ENCODE measurements around the gene ENGASE. TPM values are rescaled to one million over a fixed set of nuclear protein-coding genes. Genes with fewer than 3 reads are reported as not detected.
A peak's percentile ranks its signal among the peaks of the same experiment; 100 is the strongest.
"Not testable (repeated sequence)": the region's sequence is repeated elsewhere in the genome, so short reads cannot be mapped to it uniquely, and the experiment has no call there.

Gene ENGASE
- 10 to 100 TPM in 3 of 4 donors, 1 to 10 TPM in 1; 7.4 to 38.7 (median 21.5) TPM for polyA plus RNA-seq (ENCODE audit: insufficient read length in 4 of 4)

GRCh38 chr17:79074649-79075445 is at the start of gene ENGASE:
ENGASE (plus strand) TSS chr17:79074824; CDS start chr17:79074945, 121 bp downstream.
- DNase-seq (ENCODE audit: low read depth in 4 of 4, low spot score in 3 of 4): peak; percentile 72 to 88 (median 82)

DNA sequence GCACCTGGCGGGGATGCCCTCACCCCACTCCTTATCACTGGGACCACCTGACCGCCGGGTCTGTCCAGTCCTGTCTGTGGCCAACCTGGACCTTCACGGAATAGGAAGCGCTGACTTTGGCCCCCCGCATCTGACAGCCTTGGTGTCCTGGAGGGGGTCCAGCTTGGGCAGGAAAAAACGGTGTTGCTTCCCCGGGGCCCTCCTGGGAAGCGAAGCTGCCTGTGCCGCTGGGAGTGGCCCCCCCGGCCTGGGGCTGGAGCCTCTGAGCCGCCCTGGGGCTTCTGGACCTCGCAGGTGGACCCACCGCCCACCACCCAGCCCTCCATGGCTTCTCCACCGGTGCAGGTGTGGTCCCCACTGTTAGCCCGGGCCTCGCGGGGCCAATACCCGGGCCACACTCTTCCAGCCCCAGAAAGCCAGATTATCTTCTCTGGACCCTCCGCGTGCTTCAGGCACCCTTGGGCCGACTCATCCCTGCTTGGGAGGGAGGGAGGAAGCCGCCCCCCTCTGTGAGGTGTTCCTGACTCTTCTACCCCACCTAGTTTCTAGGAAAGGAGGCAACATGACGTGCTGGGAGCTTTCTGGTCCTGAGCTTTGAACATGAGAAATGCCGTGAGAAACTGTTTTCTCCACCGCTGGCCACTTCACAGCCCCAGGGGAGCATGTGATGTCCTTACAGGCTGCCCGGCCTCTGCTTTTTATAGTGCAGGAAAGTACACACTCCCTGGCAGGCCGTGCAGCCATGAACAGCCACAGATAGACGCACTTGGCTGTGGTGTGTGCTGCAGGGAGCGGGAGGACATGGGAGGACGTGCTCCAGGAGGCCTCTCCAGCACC is 49.5 kb upstream of the ENGASE start:
- no peak for DNase-seq (ENCODE audit: low read depth in 4 of 4, low spot score in 3 of 4)

GRCh38 chr17:79026376-79027273 is 48.0 kb upstream of the ENGASE start:
- no peak for DNase-seq (ENCODE audit: low read depth in 4 of 4, low spot score in 3 of 4)

DNA sequence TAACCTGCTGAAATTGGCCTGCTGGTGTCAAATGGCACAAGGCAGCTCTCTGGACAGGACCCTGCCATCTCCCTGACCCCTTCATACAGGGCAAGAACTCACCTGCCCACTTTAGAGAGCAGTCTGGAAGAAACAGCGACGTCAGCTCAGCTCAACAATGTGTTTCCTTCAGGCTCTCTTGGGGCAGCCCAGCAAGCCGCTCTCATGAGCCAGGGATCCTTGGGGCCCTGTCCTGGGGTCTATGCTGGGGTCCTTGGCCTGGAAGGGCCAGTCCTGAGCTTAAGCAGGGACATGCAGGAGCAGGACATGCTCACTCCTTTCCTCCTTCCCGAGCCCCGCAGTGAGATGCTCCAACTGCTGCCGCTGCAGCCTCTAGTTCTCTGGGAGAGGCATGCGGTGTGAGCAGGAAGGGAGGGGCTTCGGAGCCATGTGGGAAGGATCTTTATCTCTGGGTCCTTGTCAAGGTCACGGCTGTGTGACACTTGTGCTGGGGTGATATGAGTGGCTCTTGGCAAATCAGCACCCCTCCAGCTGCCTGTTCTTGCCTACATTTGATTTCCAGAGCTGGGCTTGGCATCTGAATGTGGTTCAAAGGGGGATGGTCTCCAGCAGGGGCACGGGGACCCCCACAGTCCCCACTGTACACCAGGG is 47.2 kb upstream of the ENGASE start:
- no peak for DNase-seq (ENCODE audit: low read depth in 4 of 4, low spot score in 3 of 4)

DNA sequence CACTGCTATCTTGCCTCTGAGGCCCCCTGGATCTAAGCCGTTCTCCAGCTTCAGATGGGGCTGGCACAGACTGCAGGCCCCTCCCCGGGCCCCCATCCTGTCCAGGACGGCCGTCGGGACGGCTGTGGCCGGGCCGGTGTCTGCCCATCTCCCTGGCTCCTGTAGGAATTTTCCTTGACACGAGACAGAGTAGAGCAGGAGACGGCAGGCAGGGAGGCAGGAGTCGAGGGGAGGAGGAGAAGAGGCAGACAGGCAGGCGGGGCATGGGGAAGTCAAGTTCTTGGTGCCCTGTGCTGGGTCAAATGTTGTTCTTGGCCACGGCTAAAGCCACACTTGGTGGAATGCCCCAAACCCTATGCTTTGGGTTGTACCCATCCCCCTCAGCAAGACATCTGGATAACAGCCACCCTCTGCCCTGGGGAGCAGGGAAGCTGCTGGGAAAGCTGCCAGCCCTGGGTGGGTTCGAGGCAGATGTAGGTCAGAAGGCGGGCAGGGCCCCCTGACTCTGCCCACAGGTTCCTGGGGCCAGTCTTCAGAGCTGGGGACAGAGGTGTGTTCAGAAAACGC is 46.6 kb upstream of the ENGASE start:
- no peak for DNase-seq (ENCODE audit: low read depth in 4 of 4, low spot score in 3 of 4)

DNA sequence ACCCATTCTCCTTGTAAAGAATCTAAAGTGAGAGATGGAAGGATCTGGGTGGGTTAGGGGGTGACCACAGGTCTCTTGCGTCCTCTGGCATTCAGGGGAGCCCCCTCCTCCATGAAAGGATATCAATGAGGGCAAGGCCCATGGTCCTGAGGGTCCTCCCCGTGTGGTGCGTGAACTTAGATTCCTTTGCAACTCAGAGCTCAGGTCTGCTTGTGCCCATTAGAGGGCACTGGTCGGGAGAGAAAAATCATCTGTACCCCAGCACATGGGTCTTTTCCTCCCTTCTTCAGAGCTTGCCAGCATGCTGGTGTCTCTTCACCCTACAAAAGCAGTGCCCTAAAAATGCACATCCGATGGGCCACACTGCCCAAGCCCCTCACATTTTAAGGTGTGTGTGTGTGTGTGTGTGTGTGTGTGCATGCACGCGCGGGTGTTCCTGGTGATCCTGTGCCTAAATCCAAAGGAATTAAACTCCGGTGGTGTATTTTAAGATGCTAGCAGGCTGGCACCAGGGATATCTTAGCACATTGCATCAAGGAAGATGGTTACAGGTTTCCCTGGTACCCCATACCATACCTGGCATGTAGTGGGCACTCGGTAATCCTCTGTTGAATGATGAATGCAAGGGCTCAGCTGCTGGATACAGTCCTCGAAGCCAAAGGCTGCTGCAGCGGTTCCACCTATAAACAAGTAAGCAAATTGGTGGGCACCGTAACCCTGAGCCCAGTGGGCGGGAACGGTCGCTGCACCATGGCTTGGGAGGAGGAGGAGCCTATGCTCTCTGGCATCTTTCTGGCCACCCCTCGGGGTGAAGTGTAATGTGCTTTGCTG is 45.9 kb upstream of the ENGASE start:
- no peak for DNase-seq (ENCODE audit: low read depth in 4 of 4, low spot score in 3 of 4)

DNA sequence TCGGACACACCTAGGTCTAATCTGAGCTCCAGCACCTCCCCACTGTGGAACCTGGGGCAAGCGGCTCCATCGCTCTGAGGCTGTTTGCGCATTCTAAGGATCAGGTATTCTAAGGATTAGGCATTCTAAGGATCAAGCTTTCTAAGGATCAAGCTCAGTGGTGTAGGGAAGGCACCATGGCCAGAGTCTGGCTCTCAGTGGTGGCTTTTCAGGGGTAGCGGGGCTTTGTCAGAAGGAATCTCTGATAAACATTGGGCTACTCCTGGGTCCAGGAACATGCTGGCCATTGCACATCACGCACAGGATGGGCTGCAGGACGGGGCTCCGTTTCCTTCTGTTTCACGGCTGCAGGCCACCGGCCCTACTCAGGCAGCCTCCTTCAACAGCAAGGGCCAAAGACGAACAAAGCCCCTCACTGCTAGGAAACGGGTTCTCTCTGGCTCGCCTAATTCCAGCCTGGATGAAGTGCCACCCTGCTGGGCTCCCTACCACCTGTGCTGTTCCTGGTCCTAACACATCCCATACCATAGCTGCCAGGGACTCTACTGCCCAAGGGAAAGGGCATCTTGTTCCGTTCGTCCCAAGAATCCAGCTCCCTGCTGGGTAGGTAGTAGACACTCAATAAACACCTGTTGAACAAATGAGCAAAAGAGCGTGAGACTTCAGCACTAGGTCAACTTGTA is 45.2 kb upstream of the ENGASE start:
- DNase-seq (ENCODE audit: low read depth in 4 of 4, low spot score in 3 of 4): no peak

- not testable (repeated sequence) for DNase-seq (ENCODE audit: low read depth in 4 of 4, low spot score in 3 of 4)
Measured at GRCh38 chr17:79030636-79031035, 44.0 kb upstream of the ENGASE start.

- no peak for DNase-seq (ENCODE audit: low read depth in 4 of 4, low spot score in 3 of 4)
Measured at GRCh38 chr17:79031996-79032875, 42.4 kb upstream of the ENGASE start.

DNA sequence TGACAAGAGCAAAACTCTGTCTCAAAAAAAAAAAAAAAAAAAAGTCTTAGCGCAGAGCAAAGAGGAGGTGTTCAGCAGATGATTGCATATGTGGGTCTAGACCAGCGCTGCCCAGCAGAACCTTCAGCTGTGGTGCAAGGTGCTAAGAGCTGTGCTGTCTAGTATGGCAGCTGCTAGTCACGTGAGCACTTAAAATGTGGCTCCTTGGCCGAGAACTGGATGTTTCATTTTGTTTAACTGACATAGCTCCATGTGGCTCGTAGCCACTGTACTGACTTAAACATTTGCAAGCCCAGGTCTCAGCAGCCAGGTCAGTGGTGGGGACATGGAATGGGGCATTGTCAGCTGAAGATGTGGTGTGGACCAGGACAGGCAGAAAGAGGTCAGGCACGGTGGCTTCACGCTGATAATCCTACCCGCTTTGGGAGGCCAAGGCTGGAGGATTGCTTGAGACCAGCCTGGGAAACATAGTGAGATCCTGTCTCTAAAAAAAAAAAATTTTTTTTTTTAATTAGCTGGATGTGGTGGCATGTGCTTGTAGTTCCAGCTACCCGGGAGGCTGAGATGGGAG is 41.5 kb upstream of the ENGASE start:
- DNase-seq (ENCODE audit: low read depth in 4 of 4, low spot score in 3 of 4): no peak

DNA sequence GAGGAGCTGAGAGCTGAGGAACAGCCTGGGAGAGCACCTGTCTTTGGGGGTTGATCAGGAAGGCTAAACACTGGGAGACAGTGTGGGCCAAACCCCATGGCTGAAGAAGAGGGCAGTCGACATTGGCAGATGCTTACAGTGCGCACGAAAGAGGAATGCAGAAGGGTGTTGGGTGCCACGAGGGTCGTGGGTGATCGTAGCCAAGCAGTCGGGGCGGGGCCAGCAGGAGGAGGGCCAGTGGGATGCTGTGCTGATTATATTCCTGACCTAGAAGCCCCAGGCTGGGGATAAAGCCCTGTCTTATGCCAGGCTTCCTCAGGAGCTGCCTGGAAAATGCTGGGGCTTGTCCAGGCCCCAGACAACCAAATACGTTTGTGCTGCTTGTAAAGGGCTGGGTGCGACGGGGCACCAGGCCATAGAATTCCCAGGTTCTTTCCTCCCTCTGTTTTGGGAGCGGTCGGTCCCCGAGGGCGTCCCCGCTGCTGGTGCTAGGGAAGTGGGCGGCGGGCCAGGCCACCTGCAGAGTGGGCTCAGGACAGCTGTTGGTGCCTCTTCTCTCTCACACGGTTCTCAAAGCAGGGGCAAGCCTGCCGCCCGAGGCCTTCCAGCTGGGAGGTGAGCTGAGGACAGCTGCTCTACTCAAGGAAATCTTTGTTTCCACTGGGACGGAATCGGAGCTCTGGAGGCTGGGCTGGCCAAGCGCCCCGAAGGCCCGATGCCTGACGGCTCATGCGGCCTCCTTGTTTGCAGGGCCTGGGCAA is 40.7 kb upstream of the ENGASE start:
- DNase-seq (ENCODE audit: low read depth in 4 of 4, low spot score in 3 of 4): no peak

- no peak for DNase-seq (ENCODE audit: low read depth in 4 of 4, low spot score in 3 of 4)
Measured at GRCh38 chr17:79034931-79035485, 39.6 kb upstream of the ENGASE start.

DNA sequence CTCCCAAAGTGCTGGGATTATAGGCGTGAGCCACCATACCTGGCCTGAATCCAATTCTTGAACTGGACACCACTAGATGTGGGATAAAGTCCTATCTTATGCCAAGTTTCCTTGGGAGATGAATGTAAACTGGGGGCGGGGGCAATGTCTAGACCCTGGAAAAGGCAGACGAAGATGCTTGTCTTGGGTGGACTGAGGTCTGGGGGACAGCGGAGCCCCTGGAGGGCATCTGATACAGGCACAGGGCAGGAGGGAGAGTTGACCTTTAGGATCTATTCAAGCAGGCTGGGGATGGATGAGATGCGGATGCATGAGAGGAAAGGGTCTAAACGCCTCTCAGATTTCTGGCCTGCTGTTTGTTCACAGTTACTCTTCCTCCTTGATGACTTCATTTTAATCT is 38.9 kb upstream of the ENGASE start:
- DNase-seq (ENCODE audit: low read depth in 4 of 4, low spot score in 3 of 4): no peak

DNA sequence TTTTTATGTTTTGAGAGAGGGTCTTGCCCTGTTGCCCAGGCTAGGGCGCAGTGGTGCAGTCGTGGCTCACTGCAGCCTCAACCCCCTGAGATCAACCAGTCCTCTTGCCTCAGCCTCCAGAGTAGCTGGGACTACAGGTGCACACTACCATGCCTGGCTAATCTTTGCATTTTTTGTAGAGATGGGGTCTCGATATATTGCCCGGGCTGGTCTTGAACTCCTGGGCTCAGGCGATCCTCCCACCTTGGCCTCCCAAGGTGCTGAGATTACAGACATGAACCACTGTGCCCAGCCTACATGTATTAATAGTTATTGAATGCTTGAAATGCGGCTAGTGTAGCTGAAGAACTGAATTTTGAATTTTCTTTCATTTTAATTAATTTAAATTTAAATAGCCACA is 38.4 kb upstream of the ENGASE start:
- no peak for DNase-seq (ENCODE audit: low read depth in 4 of 4, low spot score in 3 of 4)

DNA sequence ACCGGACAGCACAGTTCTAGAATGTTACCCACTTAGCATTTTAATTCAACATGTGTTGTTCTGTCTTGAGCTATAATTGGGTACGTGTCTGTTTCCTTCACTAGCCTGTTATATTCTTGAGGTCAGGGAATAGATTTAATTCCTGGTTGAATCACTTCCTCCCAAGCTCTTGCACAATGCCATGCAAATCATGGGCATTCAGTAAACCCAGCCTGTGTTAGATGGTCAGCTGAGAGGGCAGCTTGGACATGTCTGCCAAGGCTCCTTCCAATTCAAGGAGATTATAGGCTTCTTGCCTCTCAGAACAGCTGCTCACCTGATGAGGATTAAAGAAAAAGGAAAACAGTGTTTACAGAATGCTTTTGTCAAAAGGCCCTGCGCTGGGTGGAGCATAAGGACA is 38.0 kb upstream of the ENGASE start:
- no peak for DNase-seq (ENCODE audit: low read depth in 4 of 4, low spot score in 3 of 4)

GRCh38 chr17:79038545-79039135 is 36.0 kb upstream of the ENGASE start:
- DNase-seq (ENCODE audit: low read depth in 4 of 4, low spot score in 3 of 4): no peak
